Right lobe of liver (tissue), 4 donors: ENCODE data around the gene MAGIX.

Source experiments
- CTCF ChIP-seq, 4 donors: fragments of 200-600 bp in 3 of 4; fragments of 450-650 bp in 1 of 4; IDR thresholded peaks; one replicate each; pipeline versions ENCODE4 v1.5.1 to v1.8.0; 2016 to 2022; ENCODE audit warnings: antibody characterized with exemption in 4 of 4, mild to moderate bottlenecking in 2 of 4
- POLR2A ChIP-seq: fragments of 450-650 bp; IDR thresholded peaks from one replicate; pipeline ENCODE4 v1.6.1; 2017; ENCODE audit warnings: antibody characterized with exemption, mild to moderate bottlenecking
- donor health status: DM: no; HTN: no; CAD: no.
- donor health status: DM: no; HTN: no; CAD: no.
- donor health status: DM: no; HTN: yes; CAD: no.

GRCh38 chrX:49204017-49204416, 41.5 kb downstream of the MAGIX start:
- TF ChIP-seq CTCF (IDR thresholded peaks at IDR 0.05) (no peak), POLR2A (no peak)
